Dermis microvascular lymphatic vessel endothelial cell (primary cell): ENCODE data around the gene CLDN18. TPM values are rescaled to one million over a fixed set of nuclear protein-coding genes. Genes with fewer than 3 reads are reported as not detected.

Experiments used
- DNase-seq, 2 donors: peaks; one replicate each; pipeline versions ENCODE4 v3.0.0 to v3.0.0-alpha.2; 2010; ENCODE audit warnings: low read depth in 2 of 2
- total RNA-seq: library from RNA; depleted of rRNA; stranded (reverse); fragments of >200 nt; gene quantifications from 2 replicates; pipeline ENCODE4 v1.2.1, GENCODE V29; 2014

CLDN18 gene
- not detected in 2 replicates for total RNA-seq

GRCh38 chr3:138009476-138010272 lies at the start of gene CLDN18:
CLDN18 (plus strand) TSS chr3:138010165; CDS start chr3:138010226, 61 bp downstream.
- DNase-seq: no peak

DNA sequence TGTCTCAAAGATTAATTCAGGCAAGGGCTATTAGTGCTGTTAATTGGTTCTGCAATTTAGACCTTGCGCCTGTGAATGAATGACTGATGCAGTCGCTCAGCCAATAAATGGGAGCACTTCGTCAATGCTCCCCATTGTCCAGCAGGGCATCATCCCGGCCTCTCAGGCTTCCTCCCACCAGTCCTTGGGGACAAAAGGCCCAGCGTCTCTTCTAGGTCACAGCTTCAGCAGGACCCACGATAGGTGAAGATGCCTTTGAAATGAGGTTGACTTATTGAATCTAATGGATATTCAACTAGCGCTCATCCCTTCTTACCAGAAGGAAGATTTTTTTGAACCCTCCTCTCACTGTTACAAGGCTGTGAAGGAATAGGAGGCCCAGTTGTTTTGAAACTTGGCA lies 47.7 kb upstream of the CLDN18 start:
- DNase-seq: no peak

DNA sequence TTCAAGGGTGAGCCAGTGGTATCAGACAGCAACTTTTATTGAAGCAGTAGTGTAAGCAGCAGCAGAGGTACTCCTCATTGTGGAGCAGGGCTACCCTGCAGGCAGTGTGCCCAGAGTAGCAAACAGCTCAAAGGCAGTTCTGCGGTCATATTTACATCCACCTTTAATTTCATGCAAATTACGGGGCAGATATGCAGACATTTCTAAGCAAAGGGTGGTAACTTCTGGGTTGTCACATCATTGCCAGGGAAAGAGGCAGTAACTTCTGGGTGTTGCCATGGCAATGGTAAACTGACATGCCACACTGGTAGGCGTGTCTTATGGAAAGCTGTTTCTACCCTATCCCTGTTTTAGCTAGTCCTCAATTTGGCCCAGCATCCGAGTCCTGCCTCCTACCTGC lies 46.5 kb upstream of the CLDN18 start:
- no peak for DNase-seq

DNA sequence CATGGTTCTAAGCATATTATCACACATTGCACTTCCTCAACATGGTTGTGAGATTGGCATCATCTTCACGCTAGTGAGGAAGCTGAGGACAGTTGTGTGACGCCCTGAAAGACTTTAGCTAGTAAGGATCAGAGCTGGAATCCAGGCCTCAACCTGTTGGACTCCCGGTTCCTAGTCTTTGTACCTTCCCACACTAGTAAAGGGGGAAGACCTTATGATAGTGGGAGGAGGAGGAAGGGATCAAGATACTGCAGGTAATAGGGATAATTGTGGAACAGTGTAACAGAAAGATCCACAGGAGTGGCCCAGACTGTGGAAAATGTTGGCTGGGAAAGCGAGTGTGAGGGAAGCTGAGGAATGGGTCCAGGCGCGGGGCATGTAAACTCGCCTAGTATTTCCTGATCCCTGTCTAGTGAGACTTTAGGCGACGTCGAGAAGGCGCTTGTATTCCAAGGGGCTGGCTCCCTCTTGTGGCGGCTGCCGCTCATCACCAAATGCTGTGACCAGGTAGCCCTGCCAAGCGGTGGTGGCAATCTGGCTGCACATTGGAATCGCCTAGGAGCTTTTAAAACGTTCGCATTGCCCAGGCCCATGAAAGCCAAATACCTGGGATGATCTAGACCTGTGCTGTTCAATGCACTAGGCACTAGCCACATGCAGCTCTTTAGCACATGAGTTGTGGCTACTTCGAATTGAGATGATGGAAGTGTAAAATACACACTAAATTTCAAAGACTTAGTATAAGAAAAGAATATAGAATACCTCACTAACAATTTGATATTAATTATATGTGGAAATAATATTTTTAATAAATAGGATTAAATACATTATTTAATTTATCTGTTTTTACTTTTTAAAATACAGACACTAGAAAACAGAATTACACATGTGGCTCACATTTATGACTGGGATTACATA lies 38.8 kb upstream of the CLDN18 start:
- DNase-seq: peak; percentile 17 to 58

- no peak for DNase-seq
These were observed 37.6 kb upstream of the CLDN18 start for GRCh38 chr3:137972396-137972795.

DNA sequence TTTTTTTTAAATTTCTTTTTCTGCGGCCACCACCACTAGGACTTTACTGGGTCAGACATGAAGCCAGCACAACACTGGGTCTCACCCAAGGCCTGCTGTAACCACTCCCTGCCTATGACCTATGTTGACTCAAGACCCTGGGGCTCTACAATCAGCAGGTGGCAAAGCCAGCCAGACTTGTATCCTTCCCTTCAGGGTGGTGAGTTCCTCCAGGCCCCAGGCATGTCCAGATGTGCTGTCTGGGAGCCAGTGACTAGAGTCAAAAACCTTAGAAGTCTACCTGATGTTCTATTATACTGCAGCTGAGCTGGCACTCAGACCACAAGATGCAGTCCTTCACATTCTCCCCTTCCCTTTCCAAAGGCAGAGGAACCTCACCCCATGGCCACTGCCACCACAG lies 31.6 kb upstream of the CLDN18 start:
- DNase-seq: no peak

- DNase-seq: no peak
These were observed 22.2 kb upstream of the CLDN18 start for GRCh38 chr3:137987723-137988122.

DNA sequence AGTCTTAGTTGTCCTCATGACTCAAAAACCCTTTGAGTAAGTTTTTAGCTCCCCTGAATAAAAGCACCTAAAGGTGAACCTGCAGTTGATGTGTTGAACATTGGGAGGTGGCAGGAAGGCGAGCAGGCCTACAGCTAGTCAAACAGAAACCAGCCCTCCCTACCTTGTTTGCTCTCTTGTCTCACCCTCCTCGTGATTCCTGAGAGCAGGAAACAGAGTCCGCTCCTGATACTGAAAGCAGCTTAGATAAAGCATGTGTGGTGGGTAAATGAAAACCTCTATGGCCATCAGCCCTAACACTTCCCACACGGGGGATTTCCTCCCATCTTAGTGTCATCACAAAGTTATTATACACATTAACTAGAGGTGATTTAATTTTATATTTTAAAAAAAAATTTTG lies 21.8 kb upstream of the CLDN18 start:
- DNase-seq: no peak

DNA sequence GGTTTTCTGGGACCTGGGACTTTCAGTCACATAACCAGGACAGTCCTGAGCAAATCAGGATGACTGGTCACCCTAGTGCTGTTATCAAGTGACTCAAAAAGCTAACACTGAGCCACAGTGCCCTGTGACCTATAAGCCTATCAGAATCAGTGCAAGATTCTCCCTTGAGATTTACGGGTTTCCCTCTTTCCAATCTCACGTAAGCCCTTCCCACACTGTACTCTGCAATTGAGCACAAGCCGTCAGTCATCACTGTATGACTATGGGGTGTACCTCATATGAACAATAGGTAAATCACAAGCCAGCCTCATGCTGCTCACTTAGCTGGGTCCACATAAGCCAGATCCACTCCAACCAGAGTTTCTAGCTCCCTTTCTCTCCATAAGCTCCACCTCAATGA lies 21.0 kb upstream of the CLDN18 start:
- DNase-seq: no peak

DNA sequence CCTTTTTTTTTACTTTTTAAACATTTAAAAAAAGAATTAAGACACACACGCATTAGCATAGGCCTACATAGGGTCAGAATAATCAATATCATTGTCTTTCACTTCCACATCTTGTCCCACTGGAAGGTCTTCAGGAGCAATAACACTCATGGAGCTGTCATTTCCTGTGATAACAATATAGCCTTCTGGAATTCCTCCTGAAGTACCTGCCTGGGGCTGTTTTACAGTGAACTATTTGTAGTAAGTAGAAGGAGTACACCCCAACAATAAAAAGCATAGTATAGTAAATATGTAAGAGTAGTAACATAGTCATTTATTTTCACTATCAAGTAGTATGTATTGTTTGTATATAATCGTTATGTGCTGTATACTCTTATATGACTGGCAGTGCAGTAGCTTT lies 19.5 kb upstream of the CLDN18 start:
- no peak for DNase-seq

- no peak for DNase-seq
These were observed 17.4 kb upstream of the CLDN18 start for GRCh38 chr3:137992592-137992991.

GRCh38 chr3:137998121-137999042 lies 11.6 kb upstream of the CLDN18 start:
- DNase-seq: no peak

- DNase-seq: no peak
These were observed 6.9 kb upstream of the CLDN18 start for GRCh38 chr3:138003069-138003468.

GRCh38 chr3:138005627-138006026 lies 4.3 kb upstream of the CLDN18 start:
- DNase-seq: no peak

- no peak for DNase-seq
These were observed 2.1 kb upstream of the CLDN18 start for GRCh38 chr3:138007898-138008297.

DNA sequence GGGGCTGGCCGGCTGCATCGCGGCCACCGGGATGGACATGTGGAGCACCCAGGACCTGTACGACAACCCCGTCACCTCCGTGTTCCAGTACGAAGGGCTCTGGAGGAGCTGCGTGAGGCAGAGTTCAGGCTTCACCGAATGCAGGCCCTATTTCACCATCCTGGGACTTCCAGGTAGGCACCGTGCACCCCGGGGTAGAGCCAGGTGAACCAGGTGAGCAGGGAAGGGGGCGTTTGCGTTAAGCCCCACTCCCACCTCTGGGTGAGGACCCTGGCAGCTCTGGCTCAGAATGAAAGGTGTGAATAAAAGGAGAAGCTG lies 267 bp downstream of the CLDN18 start:
- DNase-seq: no peak

DNA sequence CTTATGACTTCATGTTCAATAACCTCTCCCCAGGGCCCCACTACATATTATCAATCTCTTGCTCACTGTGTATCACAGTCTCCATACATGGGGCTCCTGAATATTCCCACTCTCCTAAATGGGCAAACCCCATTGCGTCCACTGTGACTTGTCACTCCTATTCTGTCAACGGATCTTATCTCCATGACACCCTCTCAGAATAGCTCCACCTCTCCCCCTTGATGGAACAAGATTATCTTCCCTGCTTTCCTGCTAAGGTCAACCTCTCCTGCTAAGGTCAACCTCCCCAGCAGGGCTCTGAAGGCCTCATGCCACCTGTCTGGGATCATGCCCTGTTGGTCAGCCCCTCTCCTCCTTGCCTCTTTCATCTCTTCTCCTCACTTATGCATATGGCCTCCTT lies 1.8 kb downstream of the CLDN18 start:
- no peak for DNase-seq

DNA sequence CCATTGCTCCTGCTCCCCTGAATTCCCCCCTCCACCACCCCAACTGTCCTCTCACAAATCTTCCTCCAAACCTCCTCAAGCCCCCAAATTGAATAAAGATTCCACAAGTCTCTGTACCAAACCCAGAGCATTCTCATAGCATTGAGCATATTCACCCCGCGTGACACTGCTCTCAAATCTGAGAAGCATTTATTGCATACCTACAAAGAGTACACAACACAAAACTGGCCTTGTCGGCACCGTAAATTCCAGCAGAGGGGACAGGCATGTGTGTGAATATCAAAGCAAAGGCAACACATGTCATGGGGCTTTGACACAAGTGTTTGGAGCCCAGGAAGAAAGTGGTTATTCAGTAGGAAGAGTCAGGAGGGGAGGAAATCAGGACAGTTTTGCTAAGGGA lies 2.6 kb downstream of the CLDN18 start:
- DNase-seq: no peak

DNA sequence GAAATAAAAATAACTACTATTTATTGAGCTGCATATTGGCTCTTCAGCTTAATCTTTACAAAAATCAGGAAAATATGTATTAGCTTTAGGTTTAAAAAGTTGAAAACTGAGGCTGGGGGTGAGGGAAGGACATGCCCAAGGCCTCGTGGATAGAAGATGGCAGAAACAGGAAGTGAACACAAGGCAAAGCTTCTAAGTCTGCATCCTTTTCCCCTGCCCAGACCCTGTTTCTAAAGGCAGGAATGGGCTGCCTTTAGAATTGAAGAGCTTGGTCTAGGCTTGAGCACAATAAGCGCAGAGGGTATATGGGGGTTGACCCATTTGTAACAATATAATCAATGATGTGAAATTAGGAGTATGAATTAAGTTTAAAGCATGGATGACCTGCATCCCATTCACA lies 6.1 kb downstream of the CLDN18 start:
- no peak for DNase-seq

DNA sequence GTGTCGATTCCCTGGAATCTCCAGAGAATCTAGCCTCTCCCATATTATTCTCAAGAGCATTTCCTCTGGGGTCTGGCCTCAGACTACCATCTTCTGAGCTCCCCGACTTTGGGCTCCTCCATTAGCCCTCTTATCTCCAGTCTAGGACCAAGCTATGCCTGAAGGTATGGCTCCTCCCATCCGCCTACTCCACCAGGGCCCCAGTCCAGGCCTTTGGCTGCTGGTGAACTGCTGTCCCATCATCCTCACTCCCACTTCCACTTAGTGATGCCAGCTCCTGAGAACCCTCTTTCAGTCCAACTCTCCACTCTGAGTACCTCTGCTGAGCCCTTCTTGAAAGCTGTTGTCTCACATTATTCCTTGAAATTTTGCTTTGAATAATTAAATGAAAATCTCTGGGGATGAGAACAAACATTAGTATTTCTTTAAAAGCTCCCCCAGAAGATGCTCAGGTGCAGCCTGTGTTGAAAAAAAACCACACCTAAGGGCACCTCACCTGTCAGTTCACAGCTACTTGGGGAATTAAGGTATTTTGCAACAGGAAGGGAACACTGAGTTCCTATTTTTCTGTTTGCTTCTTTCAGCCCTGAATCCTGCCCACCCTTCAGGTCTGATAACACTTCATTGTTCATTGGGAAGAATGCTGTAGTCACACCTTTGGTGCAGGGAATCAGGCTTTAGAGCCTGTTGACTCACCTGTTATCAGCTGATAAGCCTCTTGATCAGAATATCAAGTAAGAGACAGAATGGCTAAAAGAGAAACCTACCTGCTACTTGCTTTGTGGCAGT lies 9.5 kb downstream of the CLDN18 start:
- no peak for DNase-seq

- no peak for DNase-seq
These were observed 13.8 kb downstream of the CLDN18 start for GRCh38 chr3:138023754-138024153.
